ENCODE data around the gene EAF2. TPM values are rescaled to one million over a fixed set of nuclear protein-coding genes. Genes with fewer than 3 reads are reported as not detected.

EAF2 gene
- total RNA-seq, 3 donors from 2014 or later, result 7.5 to 11.4 (median 9.2) TPM

- Histone ChIP-seq H3K27me3 (no peaks in the 10 kb centered on the region), H3K36me3 (no peaks in the 10 kb centered on the region), H3K4me3 (no peak overlapping the region), H3K27ac (no peak overlapping the region), H3K9me3 (no peaks in the 10 kb centered on the region), H3K4me1 (no peaks in the 10 kb centered on the region)
- TF ChIP-seq CTCF (IDR thresholded peaks at IDR 0.05) (no peak), POLR2A (IDR thresholded peaks at IDR 0.05) (no peak), POLR2AphosphoS5 (IDR thresholded peaks at IDR 0.05) (no peak)
- intact Hi-C loops (cut with DNase I; ENCODE audit: low total_unique reads), result no loop called here
- DNase-seq (ENCODE audit: low spot score in 2 of 2), result no peak
These were observed 83.9 kb downstream of the EAF2 start for GRCh38 chr3:121918779-121919483.

GRCh38 chr3:121924734-121925133 is 89.7 kb downstream of the EAF2 start:
- Histone ChIP-seq H3K4me3 (no peak overlapping the region), H3K4me1 (no peaks in the 10 kb centered on the region), H3K27me3 (no peaks in the 10 kb centered on the region), H3K27ac (no peak overlapping the region), H3K36me3 (no peaks in the 10 kb centered on the region), H3K9me3 (no peaks in the 10 kb centered on the region)
- TF ChIP-seq CTCF (IDR thresholded peaks at IDR 0.05), result no peak
- no peak for TF ChIP-seq POLR2AphosphoS5 (IDR thresholded peaks at IDR 0.05)
- no peak for TF ChIP-seq POLR2A (IDR thresholded peaks at IDR 0.05)
- intact Hi-C loops (cut with DNase I; ENCODE audit: low total_unique reads), result no loop called here
- no peak for DNase-seq (ENCODE audit: low spot score in 2 of 2)

GRCh38 chr3:121926380-121926779 is 91.4 kb downstream of the EAF2 start:
- H3K4me1 ChIP-seq, result no peaks in the 10 kb centered on the region
- TF ChIP-seq CTCF (IDR thresholded peaks at IDR 0.05) (no peak), POLR2A (IDR thresholded peaks at IDR 0.05) (no peak), POLR2AphosphoS5 (IDR thresholded peaks at IDR 0.05) (no peak)
- no peaks in the 10 kb centered on the region for H3K27me3 ChIP-seq
- H3K9me3 ChIP-seq, result no peaks in the 10 kb centered on the region
- DNase-seq (ENCODE audit: low spot score in 2 of 2), result no peak
- intact Hi-C loops (cut with DNase I; ENCODE audit: low total_unique reads), result no loop called here
- no peak overlapping the region for H3K27ac ChIP-seq
- no peak overlapping the region for H3K4me3 ChIP-seq
- no peaks in the 10 kb centered on the region for H3K36me3 ChIP-seq

Other genes with a start within 250 kb of the EAF2 start
- not detected for gene FBXO40, start 241.8 kb upstream of the EAF2 start, total RNA-seq
- 100 to 1,000 TPM in 1 of 3 donors, 10 to 100 TPM in 2; 37.8 to 144 (median 42.6) TPM for gene HCLS1, start 174.3 kb upstream of the EAF2 start, total RNA-seq
- 100 to 1,000 TPM in 1 of 3 donors, 10 to 100 TPM in 2; 95.4 to 106 (median 95.4) TPM for gene GOLGB1, start 85.5 kb upstream of the EAF2 start, total RNA-seq
- gene IQCB1, start 149 bp upstream of the EAF2 start, total RNA-seq, result 10 to 100 TPM; 17.9 to 54.6 (median 28.8) TPM
- gene SLC15A2, start 59.2 kb downstream of the EAF2 start, total RNA-seq, result 1 to 10 TPM in 2 of 3 donors, under 1 TPM in 1; 0.98 to 4.1 (median 2.2) TPM
- gene ILDR1, start 187.0 kb downstream of the EAF2 start, total RNA-seq, result 1 to 10 TPM in 2 of 3 donors, not detected in 1; 3.3 to 5.9 TPM
- 10 to 100 TPM in 1 of 3 donors, 1 to 10 TPM in 2; 7.3 to 12.6 (median 7.5) TPM for gene CD86, start 220.2 kb downstream of the EAF2 start, total RNA-seq

Measured in breast epithelium (tissue), 4 donors.